ENCODE data around the gene PARVA. TPM values are rescaled to one million over a fixed set of nuclear protein-coding genes. Genes with fewer than 3 reads are reported as not detected.
"Not testable (repeated sequence)": the region's sequence is repeated elsewhere in the genome, so short reads cannot be mapped to it uniquely, and the experiment has no call there.

The PARVA gene
- total and polyA plus RNA-seq, 4 donors = 30.4 to 159 (median 93.9) TPM

DNA sequence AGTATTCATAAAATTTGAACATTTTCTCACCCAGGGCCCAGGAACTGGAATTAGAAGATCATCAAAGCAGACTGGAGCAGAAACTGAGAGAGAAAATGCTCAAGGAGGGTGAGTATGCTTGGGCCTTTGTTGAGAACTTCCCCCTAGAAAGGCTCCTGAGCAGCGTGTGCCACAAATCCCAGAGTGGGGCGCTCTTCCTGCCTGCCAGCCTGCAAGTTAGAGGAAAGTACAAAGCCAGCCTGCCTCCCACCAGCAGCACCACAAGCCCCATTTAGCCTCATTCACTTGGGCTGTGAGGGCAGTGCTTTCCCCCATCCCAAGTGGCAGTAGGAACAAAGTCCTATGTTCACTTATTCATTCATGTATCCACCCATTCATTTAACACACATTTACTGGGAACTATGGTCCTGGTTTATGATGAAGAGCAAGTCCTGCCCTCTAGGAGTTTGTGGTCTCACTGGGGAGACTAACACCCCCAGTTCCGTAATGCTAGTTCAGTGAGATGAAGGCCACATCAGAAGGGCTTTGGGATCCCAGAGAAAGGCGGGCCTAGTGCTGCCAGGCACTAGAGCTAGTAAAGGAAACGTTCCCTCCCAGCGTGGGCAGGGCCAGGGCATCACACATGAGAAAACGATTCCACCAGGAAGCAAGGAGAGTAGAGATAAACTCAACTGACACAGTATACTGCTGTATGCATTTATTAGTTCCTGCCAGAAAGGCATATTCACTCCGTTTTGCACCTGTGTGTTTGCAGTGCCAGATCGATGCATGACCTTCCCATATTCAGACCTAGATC is 22.4 kb upstream of the PARVA start:
- 72 to 77% methylated on average over 9 of the region's 9 CpGs for WGBS, 2 donors
- DNase-seq (no peak), ATAC-seq (ENCODE audit: low FRiP score) (no peak)
- no peak overlapping the region for H3K4me3 ChIP-seq (ENCODE audit: low read length in 2 of 2)
- H3K27ac ChIP-seq (ENCODE audit: low read depth in 1 of 2, low read length in 2 of 2) = no peak overlapping the region
- peaks cover 2 to 3% of the 10 kb centered on the region in 2 donors for H3K36me3 ChIP-seq (ENCODE audit: control insufficient read depth in 1 of 2, insufficient read depth in 2 of 2, low read length in 1 of 2)
- H3K4me1 ChIP-seq (ENCODE audit: control insufficient read depth in 1 of 2, insufficient read depth in 2 of 2, low read length in 2 of 2) = no peaks in the 10 kb centered on the region
- intact Hi-C loops (cut with DNase I) = no loop called here
- H3K9me3 ChIP-seq (ENCODE audit: control insufficient read depth, low read length) = no peaks in the 10 kb centered on the region
- H3K27me3 ChIP-seq (ENCODE audit: control insufficient read depth in 1 of 2, insufficient read depth in 2 of 2, low read length in 1 of 2) = no peaks in the 10 kb centered on the region

DNA sequence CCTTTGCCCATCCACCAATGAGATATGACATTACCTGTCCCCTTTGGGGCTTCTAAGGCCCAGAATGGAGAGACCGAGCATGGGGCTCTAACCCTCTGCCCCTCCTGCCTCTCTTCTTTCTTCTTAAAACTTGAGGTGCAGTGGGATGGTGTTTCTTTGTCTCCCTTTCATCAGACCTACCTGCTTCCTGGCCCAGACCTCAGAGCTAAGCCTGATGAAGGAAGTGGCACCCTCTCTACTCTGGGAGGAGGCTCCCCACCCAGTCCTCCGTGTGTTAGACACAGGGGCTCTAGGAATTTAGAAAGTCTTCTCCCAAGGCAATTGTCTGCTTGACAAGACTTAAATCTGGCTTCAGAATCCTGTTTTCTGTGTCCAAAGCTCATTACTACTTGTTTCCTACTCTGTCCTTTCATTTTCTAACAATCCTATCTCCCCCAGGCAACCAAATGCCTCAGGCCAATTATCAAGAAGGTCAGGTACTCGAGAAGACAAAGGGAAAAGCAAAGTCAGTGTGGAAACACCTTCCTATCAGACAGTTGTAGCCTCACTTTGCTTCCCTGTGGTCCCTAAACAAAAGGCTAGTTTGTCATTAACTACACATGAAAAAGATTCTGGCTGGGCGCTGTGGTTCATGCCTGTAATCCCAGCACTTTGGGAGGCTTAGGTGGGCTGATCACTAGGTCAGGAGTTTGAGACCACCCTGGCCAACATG is 20.3 kb upstream of the PARVA start:
- Histone ChIP-seq H3K36me3 (ENCODE audit: control insufficient read depth in 1 of 2, insufficient read depth in 2 of 2, low read length in 1 of 2) (peaks cover 2 to 3% of the 10 kb centered on the region in 2 donors), H3K27me3 (ENCODE audit: control insufficient read depth in 1 of 2, insufficient read depth in 2 of 2, low read length in 1 of 2) (no peaks in the 10 kb centered on the region), H3K27ac (ENCODE audit: low read depth in 1 of 2, low read length in 2 of 2) (no peak overlapping the region), H3K9me3 (ENCODE audit: control insufficient read depth, low read length) (no peaks in the 10 kb centered on the region), H3K4me3 (ENCODE audit: low read length in 2 of 2) (no peak overlapping the region), H3K4me1 (ENCODE audit: control insufficient read depth in 1 of 2, insufficient read depth in 2 of 2, low read length in 2 of 2) (no peaks in the 10 kb centered on the region)
- intact Hi-C loops (cut with DNase I) = no loop called here
- DNase-seq (no peak), ATAC-seq (ENCODE audit: low FRiP score) (no peak)
- WGBS, 2 donors = 89 to 95% methylated on average over 4 of the region's 4 CpGs

DNA sequence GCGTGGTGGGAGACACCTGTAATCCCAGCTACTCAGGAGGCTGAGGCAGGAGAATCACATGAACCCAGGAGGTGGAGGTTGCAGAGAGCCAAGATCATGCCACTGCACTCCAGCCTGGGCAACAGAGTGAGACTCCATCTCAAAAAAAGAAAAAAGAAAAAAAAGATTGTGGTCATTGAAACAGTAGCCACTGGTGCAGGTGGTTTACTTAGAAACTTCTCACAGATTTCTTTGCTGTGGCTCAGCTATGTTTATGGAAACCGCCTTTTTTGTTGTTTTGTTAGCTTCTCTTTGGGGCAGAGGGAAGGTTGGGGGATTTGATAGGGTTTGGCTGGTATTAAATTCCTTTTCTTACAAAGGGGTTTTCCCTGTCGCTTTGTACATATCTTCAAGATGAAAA is 19.7 kb upstream of the PARVA start:
- H3K27ac ChIP-seq (ENCODE audit: low read depth in 1 of 2, low read length in 2 of 2); H3K4me3 ChIP-seq (ENCODE audit: low read length in 2 of 2); intact Hi-C loops (cut with DNase I); H3K36me3 ChIP-seq (ENCODE audit: control insufficient read depth in 1 of 2, insufficient read depth in 2 of 2, low read length in 1 of 2); H3K9me3 ChIP-seq (ENCODE audit: control insufficient read depth, low read length); ATAC-seq (ENCODE audit: low FRiP score); H3K4me1 ChIP-seq (ENCODE audit: control insufficient read depth in 1 of 2, insufficient read depth in 2 of 2, low read length in 2 of 2); DNase-seq; H3K27me3 ChIP-seq (ENCODE audit: control insufficient read depth in 1 of 2, insufficient read depth in 2 of 2, low read length in 1 of 2): not testable (repeated sequence)
- 80 to 99% methylated on average over 3 of the region's 3 CpGs for WGBS, 2 donors

DNA sequence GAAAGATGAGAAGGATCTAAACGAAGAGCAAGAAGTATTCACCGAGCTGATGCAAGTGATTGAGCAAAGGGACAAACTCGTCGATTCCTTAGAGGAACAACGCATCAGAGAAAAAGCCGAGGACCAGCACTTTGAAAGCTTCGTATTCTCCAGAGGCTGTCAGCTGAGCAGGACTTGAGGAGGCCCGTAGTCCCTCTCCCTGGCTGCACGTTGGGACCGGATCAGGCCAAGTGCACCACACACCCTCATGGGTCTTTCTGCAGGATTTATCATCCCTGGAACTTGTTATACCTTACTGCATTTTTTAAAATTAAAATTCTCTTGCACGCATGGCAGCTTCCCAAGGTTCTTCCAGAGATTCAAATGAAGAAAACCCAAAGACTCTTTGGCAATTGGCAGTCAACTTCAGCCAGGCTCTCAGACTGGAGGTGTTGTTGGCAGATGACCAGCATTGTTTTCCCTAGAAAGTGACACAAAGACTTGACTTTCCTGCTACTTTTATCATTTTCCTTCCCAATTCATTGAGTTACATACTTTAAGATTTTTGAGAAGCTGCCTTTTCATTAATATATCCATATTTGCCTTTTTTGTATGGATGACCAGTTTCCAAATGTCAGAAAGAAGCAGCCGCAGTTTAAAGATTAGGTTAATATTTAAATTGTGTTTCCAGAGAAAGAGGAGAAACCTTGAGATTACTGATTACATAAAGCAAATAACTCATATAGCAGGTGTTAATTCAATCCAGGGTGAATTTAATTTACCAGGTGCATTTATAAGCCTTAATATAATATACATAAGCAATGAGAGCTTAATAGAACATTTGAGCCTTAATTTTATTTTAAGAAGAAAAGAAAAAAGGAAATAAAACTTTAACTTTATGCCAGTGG is 18.8 kb upstream of the PARVA start:
- DNase-seq (no peak), ATAC-seq (ENCODE audit: low FRiP score) (no peak)
- H3K27ac ChIP-seq (ENCODE audit: low read depth in 1 of 2, low read length in 2 of 2) = no peak overlapping the region
- WGBS, 2 donors = 93% methylated on average over 12 of the region's 12 CpGs
- intact Hi-C loops (cut with DNase I) = no loop called here
- peaks cover 2 to 3% of the 10 kb centered on the region in 2 donors for H3K36me3 ChIP-seq (ENCODE audit: control insufficient read depth in 1 of 2, insufficient read depth in 2 of 2, low read length in 1 of 2)
- H3K27me3 ChIP-seq (ENCODE audit: control insufficient read depth in 1 of 2, insufficient read depth in 2 of 2, low read length in 1 of 2) = no peaks in the 10 kb centered on the region
- H3K4me3 ChIP-seq (ENCODE audit: low read length in 2 of 2) = no peak overlapping the region
- H3K4me1 ChIP-seq (ENCODE audit: control insufficient read depth in 1 of 2, insufficient read depth in 2 of 2, low read length in 2 of 2) = no peaks in the 10 kb centered on the region
- H3K9me3 ChIP-seq (ENCODE audit: control insufficient read depth, low read length) = no peaks in the 10 kb centered on the region

DNA sequence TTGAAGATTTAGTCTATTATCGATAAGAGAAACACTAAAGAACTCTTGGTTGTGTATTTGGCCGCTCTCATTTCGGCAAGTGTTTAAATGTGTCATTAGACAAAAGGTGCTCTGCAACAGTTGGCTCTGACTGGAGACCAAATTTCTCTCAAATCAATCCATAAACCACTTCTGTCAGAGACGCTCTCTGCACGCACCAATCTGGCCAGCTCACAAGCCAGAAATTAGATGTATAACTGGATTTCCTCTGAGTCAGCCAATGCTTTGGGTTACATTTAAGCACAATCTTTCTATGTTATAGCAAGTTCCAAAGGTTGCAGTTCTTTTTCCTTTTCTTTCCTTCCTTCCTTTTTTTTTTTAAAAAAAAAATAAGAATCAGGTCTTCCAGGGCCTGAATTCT is 17.6 kb upstream of the PARVA start:
- intact Hi-C loops (cut with DNase I) = no loop called here
- Histone ChIP-seq H3K27me3 (ENCODE audit: control insufficient read depth in 1 of 2, insufficient read depth in 2 of 2, low read length in 1 of 2) (no peaks in the 10 kb centered on the region), H3K4me3 (ENCODE audit: low read length in 2 of 2) (no peak overlapping the region), H3K27ac (ENCODE audit: low read depth in 1 of 2, low read length in 2 of 2) (no peak overlapping the region), H3K4me1 (ENCODE audit: control insufficient read depth in 1 of 2, insufficient read depth in 2 of 2, low read length in 2 of 2) (no peaks in the 10 kb centered on the region), H3K9me3 (ENCODE audit: control insufficient read depth, low read length) (no peaks in the 10 kb centered on the region), H3K36me3 (ENCODE audit: control insufficient read depth in 1 of 2, insufficient read depth in 2 of 2, low read length in 1 of 2) (peaks cover 1 to 3% of the 10 kb centered on the region in 2 donors)
- WGBS, 2 donors = 96 to 97% methylated on average over 5 of the region's 5 CpGs
- no peak for ATAC-seq (ENCODE audit: low FRiP score)
- no peak for DNase-seq

DNA sequence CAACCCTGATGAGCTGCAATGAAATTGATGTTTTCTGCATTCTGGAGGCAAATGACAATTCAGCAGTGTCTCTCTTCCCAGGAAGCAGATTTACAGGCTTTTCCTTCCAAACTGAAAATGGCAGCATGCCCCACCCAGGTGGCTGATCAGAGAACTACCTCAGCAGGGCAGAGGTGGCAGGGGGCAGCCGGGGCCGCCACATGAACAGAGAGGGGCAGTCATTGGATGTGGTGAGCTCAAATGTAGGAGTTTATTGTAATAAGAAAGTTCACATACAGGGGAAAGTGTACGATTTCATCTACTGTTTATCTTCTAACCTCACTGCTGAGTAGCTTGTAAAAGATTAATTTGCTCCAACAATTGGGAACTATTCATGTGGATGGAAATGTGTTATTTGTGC is 15.7 kb upstream of the PARVA start:
- H3K27ac ChIP-seq (ENCODE audit: low read depth in 1 of 2, low read length in 2 of 2) = no peak overlapping the region
- no peak for DNase-seq
- WGBS, 2 donors = 93 to 95% methylated on average over 3 of the region's 3 CpGs
- no peaks in the 10 kb centered on the region for H3K27me3 ChIP-seq (ENCODE audit: control insufficient read depth in 1 of 2, insufficient read depth in 2 of 2, low read length in 1 of 2)
- H3K4me1 ChIP-seq (ENCODE audit: control insufficient read depth in 1 of 2, insufficient read depth in 2 of 2, low read length in 2 of 2) = no peaks in the 10 kb centered on the region
- no peaks in the 10 kb centered on the region for H3K36me3 ChIP-seq (ENCODE audit: control insufficient read depth in 1 of 2, insufficient read depth in 2 of 2, low read length in 1 of 2)
- intact Hi-C loops (cut with DNase I) = no loop called here
- H3K9me3 ChIP-seq (ENCODE audit: control insufficient read depth, low read length) = no peaks in the 10 kb centered on the region
- no peak for ATAC-seq (ENCODE audit: low FRiP score)
- H3K4me3 ChIP-seq (ENCODE audit: low read length in 2 of 2) = no peak overlapping the region

DNA sequence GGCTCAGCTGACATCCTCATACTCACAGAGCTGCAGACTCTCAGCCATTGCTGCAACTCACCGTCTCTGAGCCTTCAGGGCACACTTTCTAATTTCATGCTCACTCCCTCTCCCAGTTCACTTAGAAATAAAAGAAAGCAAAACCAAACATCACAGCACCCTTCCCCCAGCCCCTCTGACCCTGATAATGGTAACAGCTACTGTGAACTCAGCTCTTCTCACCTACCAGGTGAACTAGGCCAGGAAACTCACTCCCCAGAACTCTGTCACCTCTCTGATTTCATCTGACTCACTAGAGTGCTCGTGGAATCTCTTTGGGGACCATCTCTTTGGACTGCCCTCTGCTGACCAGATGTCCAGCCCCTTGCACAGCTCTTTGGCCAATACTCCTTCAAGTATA is 14.5 kb upstream of the PARVA start:
- WGBS, 2 donors = 44 to 47% methylated on average over 2 of the region's 2 CpGs

DNA sequence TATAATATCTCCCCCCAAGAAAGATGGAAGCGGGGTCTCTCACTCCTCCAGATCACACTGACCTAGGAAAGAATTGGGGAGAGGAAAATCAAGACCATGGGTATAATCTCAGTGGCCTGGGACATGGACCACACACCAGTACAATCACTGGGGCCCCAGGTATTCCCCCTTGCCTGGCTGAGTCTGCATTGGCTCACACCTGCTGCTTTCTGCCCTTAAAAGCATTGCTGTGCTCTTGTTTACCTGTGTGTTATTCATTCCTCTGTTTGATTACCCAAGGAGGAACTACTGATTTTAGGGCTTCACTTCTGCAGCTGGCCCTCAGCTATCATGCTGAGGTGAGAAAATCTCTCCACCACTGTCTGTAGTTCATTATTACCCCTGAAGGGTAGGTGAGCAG is 14.0 kb upstream of the PARVA start:
- Histone ChIP-seq H3K9me3 (ENCODE audit: control insufficient read depth, low read length) (no peaks in the 10 kb centered on the region), H3K27ac (ENCODE audit: low read depth in 1 of 2, low read length in 2 of 2) (no peak overlapping the region), H3K4me1 (ENCODE audit: control insufficient read depth in 1 of 2, insufficient read depth in 2 of 2, low read length in 2 of 2) (no peaks in the 10 kb centered on the region), H3K4me3 (ENCODE audit: low read length in 2 of 2) (no peak overlapping the region), H3K36me3 (ENCODE audit: control insufficient read depth in 1 of 2, insufficient read depth in 2 of 2, low read length in 1 of 2) (no peaks in the 10 kb centered on the region), H3K27me3 (ENCODE audit: control insufficient read depth in 1 of 2, insufficient read depth in 2 of 2, low read length in 1 of 2) (no peaks in the 10 kb centered on the region)
- no peak for ATAC-seq (ENCODE audit: low FRiP score)
- no peak for DNase-seq
- intact Hi-C loops (cut with DNase I) = no loop called here
- WGBS, 2 donors = 96 to 98% methylated on average over 1 of the region's 1 CpG

More for the DNA sequence above, 14.5 kb upstream of the PARVA start:
- intact Hi-C loops (cut with DNase I) = no loop called here
- DNase-seq (no peak), ATAC-seq (ENCODE audit: low FRiP score) (no peak)
- Histone ChIP-seq H3K27me3 (ENCODE audit: control insufficient read depth in 1 of 2, insufficient read depth in 2 of 2, low read length in 1 of 2) (no peaks in the 10 kb centered on the region), H3K4me3 (ENCODE audit: low read length in 2 of 2) (no peak overlapping the region), H3K36me3 (ENCODE audit: control insufficient read depth in 1 of 2, insufficient read depth in 2 of 2, low read length in 1 of 2) (no peaks in the 10 kb centered on the region), H3K4me1 (ENCODE audit: control insufficient read depth in 1 of 2, insufficient read depth in 2 of 2, low read length in 2 of 2) (no peaks in the 10 kb centered on the region), H3K27ac (ENCODE audit: low read depth in 1 of 2, low read length in 2 of 2) (no peak overlapping the region), H3K9me3 (ENCODE audit: control insufficient read depth, low read length) (no peaks in the 10 kb centered on the region)
